GM21390 (cell line): ENCODE results near the gene LGALS9.
"Not testable (repeated sequence)": the region's sequence is repeated elsewhere in the genome, so short reads cannot be mapped to it uniquely, and the experiment has no call there.

ENCODE experiments used
- ATAC-seq: cut with Tn5 transposase; IDR thresholded peaks from one replicate; pipeline ENCODE4 v1.9.1; 2021; ENCODE audit not compliant: unreplicated experiment

LGALS9 gene

DNA sequence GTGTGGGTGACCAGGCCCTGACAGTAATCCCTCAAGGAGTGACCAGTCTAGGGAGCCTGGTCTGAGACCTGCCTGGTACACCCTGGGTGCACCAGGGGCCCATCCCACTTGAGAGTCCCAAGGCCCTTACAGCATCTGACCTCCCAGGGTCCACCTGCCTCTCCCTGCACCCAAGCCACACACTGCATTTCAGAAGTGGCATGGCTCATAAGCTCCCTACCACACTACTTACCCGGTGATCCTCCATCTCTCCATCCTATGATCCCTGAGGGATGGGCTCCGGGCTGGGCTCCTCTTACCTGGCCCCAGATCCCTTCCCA is 40.6 kb downstream of the LGALS9 start:
- ATAC-seq = no peak

DNA sequence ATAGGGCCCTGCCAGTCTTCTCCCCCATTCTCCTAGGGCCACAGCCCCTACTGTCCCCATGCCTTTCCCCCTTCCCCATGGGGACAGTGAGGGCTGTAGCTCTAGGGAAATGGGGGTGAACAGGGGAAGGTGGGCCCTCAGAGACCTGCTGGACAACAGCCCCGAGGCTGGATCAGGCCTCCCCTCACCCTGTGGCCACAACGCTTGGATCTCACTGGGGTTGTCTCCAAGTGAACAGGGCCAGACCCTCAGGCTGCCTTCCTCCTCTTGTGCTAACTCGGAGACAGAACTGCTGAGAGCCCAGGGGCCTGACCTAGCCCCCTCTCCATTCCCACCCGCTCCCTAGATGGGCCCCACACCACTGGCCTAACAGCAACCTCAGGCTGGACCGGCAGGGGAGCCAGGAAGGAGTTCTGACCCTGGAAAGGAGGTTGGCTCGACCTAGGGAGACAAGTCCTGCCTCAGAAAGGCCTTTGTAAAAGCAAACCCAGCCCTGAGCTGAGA is 41.0 kb downstream of the LGALS9 start:
- not testable (repeated sequence) for ATAC-seq

DNA sequence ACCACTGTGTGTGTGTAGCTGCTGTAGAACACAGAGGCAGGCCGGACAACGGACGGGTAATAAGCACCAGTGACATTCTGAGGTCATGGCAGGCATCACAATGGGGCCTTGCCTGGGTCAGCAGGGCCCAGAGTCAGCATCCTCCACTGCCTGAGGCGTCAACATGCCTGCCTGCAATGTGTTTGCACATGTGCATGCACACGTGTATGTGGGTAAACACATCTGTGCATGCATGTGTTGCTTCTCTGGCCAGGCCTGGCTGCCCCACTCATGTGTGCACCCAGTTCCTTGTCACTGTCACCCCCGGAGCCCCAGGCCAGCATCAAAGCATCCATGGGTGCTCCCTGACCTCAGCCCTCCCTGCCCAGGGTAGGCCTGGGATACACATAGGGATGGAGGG is 43.3 kb downstream of the LGALS9 start:
- ATAC-seq = no peak

DNA sequence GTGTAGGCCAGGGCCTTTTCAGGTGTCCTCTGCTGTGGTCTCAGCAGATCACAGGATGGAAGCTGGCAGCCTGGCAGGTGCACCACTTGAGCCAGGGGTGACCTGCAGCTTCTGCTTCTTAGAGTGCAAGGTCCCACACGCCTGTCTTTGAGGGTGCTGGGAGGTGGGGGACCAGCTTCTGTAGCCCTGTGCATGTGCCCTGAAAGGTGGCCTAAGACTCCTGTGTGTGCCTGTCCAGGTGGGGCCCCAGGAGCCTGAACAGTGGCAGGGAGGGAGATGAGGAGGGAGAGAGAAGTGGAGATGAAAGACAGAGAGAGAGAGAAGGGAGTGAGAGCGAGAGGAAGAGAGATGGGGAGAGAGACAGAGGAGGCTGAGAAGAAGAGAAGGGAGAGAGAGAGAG is 46.2 kb downstream of the LGALS9 start:
- no peak for ATAC-seq

DNA sequence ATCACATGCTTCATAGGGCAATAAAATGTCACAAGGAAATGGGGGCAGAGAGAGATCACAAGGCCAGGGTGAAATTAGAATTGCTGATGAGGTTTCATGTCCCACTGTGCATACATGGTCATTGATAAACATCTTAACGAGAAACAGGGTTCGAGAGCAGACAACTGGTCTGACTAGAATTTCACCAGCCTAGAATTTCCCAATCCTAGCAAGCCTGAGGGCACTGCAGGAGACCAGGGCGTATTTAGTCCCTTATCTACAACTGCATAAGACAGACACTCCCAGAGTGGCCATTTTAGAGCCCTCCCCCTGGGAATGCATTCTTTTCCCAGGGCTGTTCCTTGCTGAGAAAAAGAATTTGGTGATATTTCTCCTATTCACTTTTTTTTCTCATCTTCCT is 55.3 kb downstream of the LGALS9 start:
- ATAC-seq = not testable (repeated sequence)

DNA sequence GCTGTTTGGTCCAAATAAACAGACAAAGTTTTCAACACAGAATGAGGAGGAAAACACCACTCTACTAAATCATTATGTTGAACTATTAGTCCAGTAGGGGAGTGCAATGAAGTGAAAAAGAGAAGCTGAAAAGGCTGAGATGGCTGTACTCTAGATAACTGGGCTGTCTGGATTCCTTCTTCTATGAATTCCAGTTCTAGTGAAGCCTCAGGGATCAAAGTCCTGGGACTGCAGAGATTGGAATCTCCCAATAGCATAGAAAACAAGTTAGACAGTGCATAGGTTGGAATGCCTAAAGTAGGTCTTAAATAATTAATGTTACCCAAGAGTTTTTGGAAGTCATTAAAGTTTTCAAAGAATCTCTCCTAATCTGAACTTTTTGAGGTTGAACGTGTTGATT is 59.9 kb downstream of the LGALS9 start:
- ATAC-seq = no peak

DNA sequence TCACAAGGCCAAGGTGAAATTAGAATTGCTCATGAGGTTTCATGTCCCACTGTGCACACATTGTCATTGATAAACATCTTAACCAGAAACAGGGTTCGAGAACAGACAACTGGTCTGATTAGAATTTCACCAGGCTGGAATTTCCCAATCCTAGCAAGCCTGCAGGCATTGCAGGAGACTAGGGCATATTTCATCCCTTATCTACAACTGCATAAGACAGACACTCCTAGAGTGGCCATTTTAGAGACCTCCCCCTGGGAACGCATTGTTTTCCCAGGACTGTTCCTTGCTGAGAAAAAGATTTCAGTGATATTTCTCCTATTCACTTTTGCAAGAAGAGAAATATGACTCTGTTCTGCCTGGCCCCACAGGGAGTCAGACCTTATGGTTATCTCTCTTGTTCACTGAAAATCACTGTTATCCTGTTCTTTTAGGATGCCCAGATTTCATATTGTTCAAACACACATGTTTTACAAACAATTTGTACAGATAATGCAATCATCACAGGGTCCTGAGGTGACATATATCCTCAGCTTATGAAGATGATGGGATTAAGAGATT is 64.3 kb downstream of the LGALS9 start:
- ATAC-seq = not testable (repeated sequence)
